Activated CD4-positive, CD25-positive, alpha-beta regulatory T cell treated with anti-CD3 and anti-CD28 coated beads, Interleukin-2, amount 50 U/mL, for 72 hours (primary cell): ENCODE measurements around the gene SNRPA.
"Not testable (repeated sequence)": the region's sequence is repeated elsewhere in the genome, so short reads cannot be mapped to it uniquely, and the experiment has no call there.

Experiments used
- DNase-seq: peaks from one replicate; pipeline ENCODE4 v3.0.0; 2021

Gene SNRPA

GRCh38 chr19:40721936-40722661, 28.9 kb upstream of the SNRPA start:
- no peak for DNase-seq

- no peak for DNase-seq
These were observed 27.2 kb upstream of the SNRPA start for GRCh38 chr19:40723661-40724254.

- DNase-seq = no peak
These were observed 26.7 kb upstream of the SNRPA start for GRCh38 chr19:40724315-40724714.

GRCh38 chr19:40724855-40725254, 26.1 kb upstream of the SNRPA start:
- DNase-seq = no peak

- no peak for DNase-seq
These were observed 24.7 kb upstream of the SNRPA start for GRCh38 chr19:40726279-40726678.

GRCh38 chr19:40730065-40730464, 20.9 kb upstream of the SNRPA start:
- not testable (repeated sequence) for DNase-seq

- DNase-seq = not testable (repeated sequence)
These were observed 18.7 kb upstream of the SNRPA start for GRCh38 chr19:40732304-40732703.

- DNase-seq = no peak
These were observed 17.9 kb upstream of the SNRPA start for GRCh38 chr19:40733149-40733548.

GRCh38 chr19:40735013-40735771, 15.8 kb upstream of the SNRPA start:
- no peak for DNase-seq

GRCh38 chr19:40736661-40737060, 14.3 kb upstream of the SNRPA start:
- DNase-seq = no peak

GRCh38 chr19:40737102-40737644, 13.8 kb upstream of the SNRPA start:
- DNase-seq = no peak

GRCh38 chr19:40739030-40739839, 11.8 kb upstream of the SNRPA start:
- DNase-seq = no peak

GRCh38 chr19:40739871-40740703, 10.9 kb upstream of the SNRPA start:
- DNase-seq = no peak

GRCh38 chr19:40740747-40741146, 10.3 kb upstream of the SNRPA start:
- no peak for DNase-seq

- no peak for DNase-seq
These were observed 9.2 kb upstream of the SNRPA start for GRCh38 chr19:40741527-40742390.

GRCh38 chr19:40742477-40742876, 8.5 kb upstream of the SNRPA start:
- DNase-seq = no peak

- no peak for DNase-seq
These were observed 8.1 kb upstream of the SNRPA start for GRCh38 chr19:40742886-40743285.

GRCh38 chr19:40743926-40744325, 7.1 kb upstream of the SNRPA start:
- DNase-seq = no peak

GRCh38 chr19:40744554-40745401, 6.2 kb upstream of the SNRPA start:
- DNase-seq = no peak

GRCh38 chr19:40745402-40745780, 5.6 kb upstream of the SNRPA start:
- no peak for DNase-seq
